Thoracic aorta (tissue), 2 donors: Measurements from ENCODE around the gene KRT71. TPM values are rescaled to one million over a fixed set of nuclear protein-coding genes. Genes with fewer than 3 reads are reported as not detected.

Source experiments
- ATAC-seq: fragments of 150-250 bp; one replicate; pipeline ENCODE4 v1.8.0; 2017; ENCODE audit warnings: low read depth; ENCODE audit not compliant: insufficient number of reproducible peaks, low FRiP score
- DNase-seq: peaks from one replicate; pipeline ENCODE4 v3.0.0-alpha.2; 2020; ENCODE audit warnings: low spot score
- H3K27ac ChIP-seq, 2 donors: fragments of 200-600 bp; sonication (generic); 1 replicate in 1 of 2; 2 replicates in 1 of 2; pipeline ENCODE4 v1.5.1; 2016; ENCODE audit warnings: mild to moderate bottlenecking in 2 of 2, moderate library complexity in 2 of 2
- H3K27me3 ChIP-seq: fragments of 200-600 bp; sonication (generic); replicated peaks from 2 replicates; pipeline ENCODE4 v1.6.0; 2016; ENCODE audit warnings: mild to moderate bottlenecking; ENCODE audit not compliant: insufficient read depth
- H3K36me3 ChIP-seq: fragments of 200-600 bp; sonication (generic); one replicate; pipeline ENCODE4 v1.5.1; 2016
- H3K4me1 ChIP-seq, 2 donors: fragments of 200-600 bp; sonication (generic); 1 replicate in 1 of 2; 2 replicates in 1 of 2; pipeline versions ENCODE4 v1.5.1 to v1.6.0; 2016; ENCODE audit warnings: low read depth in 2 of 2, mild to moderate bottlenecking in 1 of 2; ENCODE audit not compliant: control insufficient read depth in 1 of 2
- H3K4me3 ChIP-seq: fragments of 200-600 bp; sonication (generic); 2 replicates; pipeline ENCODE4 v1.5.1; 2016; ENCODE audit warnings: mild to moderate bottlenecking
- H3K9me3 ChIP-seq: fragments of 200-600 bp; sonication (generic); 2 replicates; pipeline ENCODE4 v1.5.1; 2016
- total RNA-seq, 2 donors: library from RNA; depleted of rRNA; stranded (reverse); fragments of >200 nt; gene quantifications; one replicate each; pipeline versions ENCODE4 v1.1.0 to v1.2.3, GENCODE V29; 2016
- TF ChIP-seq, protein P1 (sequence below): fragments of 200-600 bp; sonication (generic); IDR thresholded peaks from one replicate; pipeline ENCODE4 v1.5.1; 2019; ENCODE audit warnings: antibody characterized with exemption

Gene KRT71
- total RNA-seq, 2 donors from 2014 or later = not detected

DNA sequence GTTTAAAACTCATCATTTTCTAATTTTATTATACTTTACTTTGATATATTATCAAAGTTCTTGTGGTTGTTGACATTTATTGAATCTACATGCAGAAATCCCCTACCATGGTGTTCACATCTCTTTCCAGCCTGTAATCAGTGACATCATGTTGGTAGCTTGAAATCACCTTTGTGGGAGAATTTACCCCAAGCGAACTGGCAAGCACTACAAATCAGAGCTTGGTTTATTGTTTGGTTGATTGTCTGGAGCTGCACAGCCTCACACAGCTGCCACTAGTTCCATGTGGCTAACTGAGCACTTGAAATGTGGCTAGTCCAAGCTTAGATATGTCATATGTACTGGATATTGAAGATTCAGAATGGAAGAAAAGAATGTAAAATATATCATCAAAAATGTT is 17.4 kb downstream of the KRT71 start:
- DNase-seq (no peak), ATAC-seq (no peak)
- TF ChIP-seq, protein P1, sequence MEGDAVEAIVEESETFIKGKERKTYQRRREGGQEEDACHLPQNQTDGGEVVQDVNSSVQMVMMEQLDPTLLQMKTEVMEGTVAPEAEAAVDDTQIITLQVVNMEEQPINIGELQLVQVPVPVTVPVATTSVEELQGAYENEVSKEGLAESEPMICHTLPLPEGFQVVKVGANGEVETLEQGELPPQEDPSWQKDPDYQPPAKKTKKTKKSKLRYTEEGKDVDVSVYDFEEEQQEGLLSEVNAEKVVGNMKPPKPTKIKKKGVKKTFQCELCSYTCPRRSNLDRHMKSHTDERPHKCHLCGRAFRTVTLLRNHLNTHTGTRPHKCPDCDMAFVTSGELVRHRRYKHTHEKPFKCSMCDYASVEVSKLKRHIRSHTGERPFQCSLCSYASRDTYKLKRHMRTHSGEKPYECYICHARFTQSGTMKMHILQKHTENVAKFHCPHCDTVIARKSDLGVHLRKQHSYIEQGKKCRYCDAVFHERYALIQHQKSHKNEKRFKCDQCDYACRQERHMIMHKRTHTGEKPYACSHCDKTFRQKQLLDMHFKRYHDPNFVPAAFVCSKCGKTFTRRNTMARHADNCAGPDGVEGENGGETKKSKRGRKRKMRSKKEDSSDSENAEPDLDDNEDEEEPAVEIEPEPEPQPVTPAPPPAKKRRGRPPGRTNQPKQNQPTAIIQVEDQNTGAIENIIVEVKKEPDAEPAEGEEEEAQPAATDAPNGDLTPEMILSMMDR = no peak
- Histone ChIP-seq H3K36me3 (no peaks in the 10 kb centered on the region), H3K4me1 (no peaks in the 10 kb centered on the region), H3K27me3 (no peaks in the 10 kb centered on the region), H3K4me3 (no peak overlapping the region), H3K27ac (no peak overlapping the region), H3K9me3 (no peaks in the 10 kb centered on the region)

DNA sequence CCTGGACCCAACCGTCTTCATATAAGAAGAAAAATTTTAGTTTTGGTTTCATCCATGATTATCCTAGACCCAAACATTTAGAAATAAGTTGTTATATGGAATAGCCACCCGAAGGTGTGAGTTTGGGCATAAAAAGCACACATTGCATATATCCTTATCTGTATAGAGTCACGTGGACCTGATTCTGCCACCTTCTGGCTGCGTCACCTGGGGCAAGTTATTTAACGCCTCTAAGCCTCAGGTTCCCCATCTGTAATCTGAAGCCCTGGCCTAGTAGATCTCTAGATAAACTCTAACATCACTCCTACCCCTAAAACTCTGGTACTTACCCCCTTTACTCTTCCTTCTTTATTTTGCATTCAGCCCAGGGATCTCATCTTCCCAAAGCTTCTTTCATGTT is 18.5 kb downstream of the KRT71 start:
- no peaks in the 10 kb centered on the region for H3K9me3 ChIP-seq
- ATAC-seq = no peak
- H3K27ac ChIP-seq = no peak overlapping the region
- TF ChIP-seq, protein P1 = no peak
- no peaks in the 10 kb centered on the region for H3K36me3 ChIP-seq
- no peaks in the 10 kb centered on the region for H3K27me3 ChIP-seq
- H3K4me3 ChIP-seq = no peak overlapping the region
- no peaks in the 10 kb centered on the region for H3K4me1 ChIP-seq
- DNase-seq = no peak

DNA sequence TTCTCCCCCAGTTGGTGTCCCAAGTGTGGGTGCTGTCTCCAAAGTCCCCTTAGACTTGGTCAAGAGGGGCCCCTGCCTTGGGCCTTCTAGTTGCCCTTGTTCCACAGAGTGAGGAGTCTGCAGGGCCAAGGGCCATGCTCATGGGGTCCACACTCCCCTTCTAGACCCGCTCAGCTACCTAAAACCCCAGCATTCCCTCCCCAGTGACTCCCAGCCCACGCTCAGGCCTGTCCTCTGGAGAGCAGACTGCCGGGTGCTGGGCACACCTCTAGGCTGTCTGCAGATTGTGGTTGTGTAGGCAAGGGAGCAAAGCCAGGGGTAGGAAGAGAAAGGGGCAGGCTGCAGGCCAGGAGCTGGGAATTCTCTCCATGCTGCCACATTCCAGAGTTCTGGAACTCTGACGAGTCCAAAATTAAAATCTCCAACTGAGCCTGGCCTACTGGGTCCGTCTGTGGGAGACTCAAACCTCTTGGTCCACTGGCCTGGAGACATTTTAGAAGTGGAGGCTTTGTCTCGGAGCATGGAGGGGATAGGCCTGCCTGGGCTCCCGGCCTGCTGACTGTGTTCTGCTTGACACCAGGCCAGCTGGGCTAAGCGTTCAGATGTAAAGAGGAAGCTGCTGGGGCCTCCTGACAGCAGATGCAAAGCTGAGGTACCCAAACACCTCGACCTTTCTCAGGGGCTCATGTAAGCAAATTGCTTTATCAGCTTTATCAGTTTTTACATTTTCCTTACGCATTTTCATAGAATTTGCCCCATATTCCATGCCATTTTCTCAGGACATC is 19.1 kb downstream of the KRT71 start:
- TF ChIP-seq, protein P1 = no peak
- Histone ChIP-seq H3K27ac (no peak overlapping the region), H3K9me3 (no peaks in the 10 kb centered on the region), H3K4me3 (no peak overlapping the region), H3K27me3 (no peaks in the 10 kb centered on the region), H3K36me3 (no peaks in the 10 kb centered on the region), H3K4me1 (no peaks in the 10 kb centered on the region)
- DNase-seq = no peak
- ATAC-seq = no peak

DNA sequence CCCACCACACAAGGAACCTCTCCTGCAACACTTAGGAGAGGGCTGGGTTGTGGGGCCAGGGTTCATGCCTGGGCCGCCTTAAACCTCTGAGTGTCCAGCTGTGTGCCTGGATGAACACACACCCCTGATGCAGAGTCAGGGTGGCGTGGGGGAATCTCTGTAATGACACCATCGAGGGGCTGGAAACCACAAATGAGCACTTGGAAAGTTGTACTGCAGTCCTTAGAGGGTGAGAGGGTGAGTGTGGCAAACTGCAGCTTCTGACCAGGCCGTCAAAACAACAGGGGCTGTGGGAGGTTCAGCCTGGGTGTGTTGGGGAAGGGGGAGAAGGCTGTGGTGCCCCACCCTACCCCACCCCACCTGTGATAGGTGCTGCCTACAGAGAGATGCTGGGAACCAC is 20.3 kb downstream of the KRT71 start:
- no peaks in the 10 kb centered on the region for H3K9me3 ChIP-seq
- TF ChIP-seq, protein P1 = no peak
- ATAC-seq (no peak), DNase-seq (no peak)
- H3K36me3 ChIP-seq = no peaks in the 10 kb centered on the region
- H3K4me1 ChIP-seq = no peaks in the 10 kb centered on the region
- H3K27ac ChIP-seq = no peak overlapping the region
- H3K4me3 ChIP-seq = no peak overlapping the region
- H3K27me3 ChIP-seq = no peaks in the 10 kb centered on the region

DNA sequence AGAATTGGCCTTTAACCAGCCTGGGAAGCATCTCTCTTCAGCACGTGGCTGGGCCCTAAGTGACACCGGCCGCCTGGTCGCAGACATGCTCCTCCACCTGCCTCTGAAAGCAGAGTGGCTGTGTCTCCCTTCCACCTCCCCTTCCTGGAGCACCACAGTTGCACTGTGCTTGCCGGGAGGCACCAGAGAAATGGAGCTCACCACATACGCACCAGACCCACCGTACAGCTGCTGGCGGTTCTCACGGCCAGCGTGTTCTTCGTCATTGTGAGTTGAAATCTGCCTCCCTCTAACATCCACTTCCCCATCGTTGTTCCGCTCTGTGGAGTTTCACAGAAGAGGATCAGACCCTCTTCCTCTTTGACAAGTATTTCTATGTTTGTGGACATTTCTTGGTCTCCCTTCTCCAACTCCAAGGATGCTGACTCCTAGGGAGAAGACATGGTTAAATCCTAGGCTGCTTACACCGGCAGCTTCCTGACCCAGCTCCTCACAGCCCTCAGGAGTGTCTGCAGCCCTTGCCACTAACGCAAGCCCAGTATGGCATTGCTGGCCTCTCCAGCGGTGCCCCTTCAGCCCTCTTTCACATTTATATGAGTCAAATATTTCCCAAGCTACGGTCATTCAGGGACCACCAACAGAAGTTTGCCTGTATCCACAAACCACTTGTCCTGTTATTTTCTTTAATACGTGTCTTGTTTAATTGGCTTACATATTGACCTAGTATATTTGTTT is 21.2 kb downstream of the KRT71 start:
- Histone ChIP-seq H3K27ac (no peak overlapping the region), H3K4me3 (no peak overlapping the region), H3K27me3 (no peaks in the 10 kb centered on the region), H3K4me1 (no peaks in the 10 kb centered on the region), H3K9me3 (no peaks in the 10 kb centered on the region), H3K36me3 (no peaks in the 10 kb centered on the region)
- DNase-seq (no peak), ATAC-seq (no peak)
- TF ChIP-seq, protein P1 = no peak
